GM12864 (cell line): ENCODE measurements around the gene SYNJ2.

ENCODE experiments used
- DNase-seq: peaks from one replicate; pipeline ENCODE4 v3.0.0-alpha.2; 2011; ENCODE audit warnings: low read depth
- H3K4me3 ChIP-seq: 2 replicates; pipeline ENCODE4 v1.5.1; 2011; ENCODE audit warnings: mild to moderate bottlenecking, low read depth, low read length, control low read depth
- CTCF ChIP-seq: IDR thresholded peaks from 2 replicates; pipeline ENCODE4 v1.5.1; 2011; ENCODE audit warnings: low read depth, mild to moderate bottlenecking, moderate library complexity, low read length, control low read depth, inconsistent platforms; ENCODE audit errors: missing control alignments

SYNJ2 gene

GRCh38 chr6:158011478-158011920, 29.8 kb downstream of the SYNJ2 start:
- TF ChIP-seq CTCF: no peak
- DNase-seq: no peak
- no peak overlapping the region for H3K4me3 ChIP-seq

GRCh38 chr6:158011980-158012566, 30.4 kb downstream of the SYNJ2 start:
- no peak overlapping the region for H3K4me3 ChIP-seq
- no peak for TF ChIP-seq CTCF
- no peak for DNase-seq

- TF ChIP-seq CTCF: no peak
- DNase-seq: no peak
- H3K4me3 ChIP-seq: no peak overlapping the region
Observed at GRCh38 chr6:158013904-158014504, 32.3 kb downstream of the SYNJ2 start.

GRCh38 chr6:158014505-158015187, 33.0 kb downstream of the SYNJ2 start:
- no peak overlapping the region for H3K4me3 ChIP-seq
- no peak for TF ChIP-seq CTCF
- no peak for DNase-seq

GRCh38 chr6:158015188-158015506, 33.5 kb downstream of the SYNJ2 start:
- no peak for TF ChIP-seq CTCF
- H3K4me3 ChIP-seq: no peak overlapping the region
- DNase-seq: no peak

- no peak for TF ChIP-seq CTCF
Observed at GRCh38 chr6:158016571-158017383, 35.1 kb downstream of the SYNJ2 start.

More at GRCh38 chr6:158016571-158017383, 35.1 kb downstream of the SYNJ2 start:
- no peak overlapping the region for H3K4me3 ChIP-seq
- no peak for DNase-seq
